ENCODE measurements around the gene RCN2. TPM values are rescaled to one million over a fixed set of nuclear protein-coding genes. Genes with fewer than 3 reads are reported as not detected.

The RCN2 gene
- total and polyA plus RNA-seq, 2 of the 13 experiments (the other 11 are each of a cell fraction or from before 2014, with no cell fraction given), result 84.4 to 89.0 TPM

DNA sequence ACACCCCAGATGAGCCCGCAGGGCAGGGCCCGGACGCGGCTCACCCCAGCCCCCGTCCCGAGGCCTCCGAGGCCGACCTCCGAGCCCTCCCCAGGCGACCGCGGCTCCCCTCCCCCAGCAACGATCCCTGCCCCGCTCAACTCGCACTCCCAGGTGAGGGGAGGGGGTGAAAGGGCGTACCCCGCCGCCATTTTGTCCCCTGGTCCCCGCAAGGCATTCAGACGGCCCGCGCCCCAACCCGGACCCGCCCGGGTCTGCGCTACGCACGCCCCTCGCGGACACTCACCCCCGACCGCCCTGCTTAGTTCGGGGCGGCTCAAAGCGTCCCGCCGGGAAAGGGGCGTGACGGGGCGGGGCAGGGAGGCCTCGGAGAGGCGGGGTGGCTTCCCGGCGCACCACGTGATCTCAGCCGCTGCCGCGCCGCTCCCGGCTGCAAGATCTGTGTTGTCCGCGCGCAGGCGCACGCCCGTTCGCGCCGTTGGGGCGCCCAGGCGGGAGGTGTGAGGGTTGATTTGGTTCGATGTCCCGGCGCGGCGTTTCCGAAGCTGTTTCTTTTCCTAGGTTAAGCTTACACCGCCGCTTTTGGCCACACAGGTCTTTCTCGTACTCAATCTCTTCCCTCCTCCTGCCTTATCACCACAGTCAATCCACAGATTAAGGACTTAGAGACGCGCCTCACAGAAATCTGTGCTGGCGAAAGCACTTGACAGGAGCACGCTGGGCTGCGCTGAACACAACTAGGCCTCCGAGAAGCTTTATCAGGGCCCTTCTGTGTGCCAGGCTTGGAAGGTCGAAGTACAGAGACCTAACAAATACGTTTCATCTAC lies 26.3 kb upstream of the RCN2 start, which contains the start of gene SCAPER (continued):
- TF ChIP-seq, protein P1, sequence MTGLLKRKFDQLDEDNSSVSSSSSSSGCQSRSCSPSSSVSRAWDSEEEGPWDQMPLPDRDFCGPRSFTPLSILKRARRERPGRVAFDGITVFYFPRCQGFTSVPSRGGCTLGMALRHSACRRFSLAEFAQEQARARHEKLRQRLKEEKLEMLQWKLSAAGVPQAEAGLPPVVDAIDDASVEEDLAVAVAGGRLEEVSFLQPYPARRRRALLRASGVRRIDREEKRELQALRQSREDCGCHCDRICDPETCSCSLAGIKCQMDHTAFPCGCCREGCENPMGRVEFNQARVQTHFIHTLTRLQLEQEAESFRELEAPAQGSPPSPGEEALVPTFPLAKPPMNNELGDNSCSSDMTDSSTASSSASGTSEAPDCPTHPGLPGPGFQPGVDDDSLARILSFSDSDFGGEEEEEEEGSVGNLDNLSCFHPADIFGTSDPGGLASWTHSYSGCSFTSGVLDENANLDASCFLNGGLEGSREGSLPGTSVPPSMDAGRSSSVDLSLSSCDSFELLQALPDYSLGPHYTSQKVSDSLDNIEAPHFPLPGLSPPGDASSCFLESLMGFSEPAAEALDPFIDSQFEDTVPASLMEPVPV (CRISPR knock-in tag; IDR thresholded peaks at IDR 0.05), result peak; percentile 82; the same call in 1 of the 2 replicates
- TF ChIP-seq PHF8 (CRISPR knock-in tag; IDR thresholded peaks at IDR 0.05) (peak; percentile 88), ZNF44 (CRISPR knock-in tag; IDR thresholded peaks at IDR 0.05) (peak; percentile 93), TRIM24 (CRISPR knock-in tag; IDR thresholded peaks at IDR 0.05) (no peak), TCF7L2 (IDR thresholded peaks at IDR 0.05; ENCODE audit: low read depth, low read length) (no peak), ZNF10 (CRISPR knock-in tag; IDR thresholded peaks at IDR 0.05; ENCODE audit: borderline replicate concordance, low read depth) (no peak), EHMT2 (IDR thresholded peaks at IDR 0.05; ENCODE audit: borderline replicate concordance, low read depth, low read length) (no peak), ZNF761 (CRISPR knock-in tag; conservative IDR thresholded peaks at IDR 0.05) (peak; percentile 97), ZNF775 (CRISPR knock-in tag; IDR thresholded peaks at IDR 0.05; ENCODE audit: borderline replicate concordance) (peak; percentile 90), EEA1 (CRISPR knock-in tag; IDR thresholded peaks at IDR 0.05; ENCODE audit: borderline replicate concordance) (peak; percentile 91; the same call in 1 of the 2 replicates), ZNF136 (CRISPR knock-in tag; IDR thresholded peaks at IDR 0.05; ENCODE audit: low read depth) (peak; percentile 95), POLR2AphosphoS5 (IDR thresholded peaks at IDR 0.05; ENCODE audit: low read depth, low read length) (peak; percentile 49; the same call in 1 of the 2 replicates), ZNF546 (CRISPR knock-in tag; conservative IDR thresholded peaks at IDR 0.05) (peak; percentile 95), ZNF557 (CRISPR knock-in tag; IDR thresholded peaks at IDR 0.05) (peak; percentile 90; the same call in 1 of the 2 replicates), ZMYM4 (CRISPR knock-in tag; IDR thresholded peaks at IDR 0.05) (peak; percentile 72), ZNF296 (CRISPR knock-in tag; conservative IDR thresholded peaks at IDR 0.05) (no peak; the same call in 1 of the 2 replicates), KMT2A (CRISPR knock-in tag; IDR thresholded peaks at IDR 0.05) (peak; percentile 44), SMARCC2 (IDR thresholded peaks at IDR 0.05) (no peak), FOSL2 (CRISPR knock-in tag; IDR thresholded peaks at IDR 0.05) (peak; percentile 42; the same call in 1 of the 2 replicates), YEATS2 (CRISPR knock-in tag; IDR thresholded peaks at IDR 0.05; ENCODE audit: borderline replicate concordance) (peak; percentile 68; the same call in 1 of the 2 replicates), ZC3H13 (CRISPR knock-in tag; IDR thresholded peaks at IDR 0.05) (0 out of 2 replicates have a peak, but pooled peaks have one; percentile 40)
- TF ChIP-seq, protein P2, sequence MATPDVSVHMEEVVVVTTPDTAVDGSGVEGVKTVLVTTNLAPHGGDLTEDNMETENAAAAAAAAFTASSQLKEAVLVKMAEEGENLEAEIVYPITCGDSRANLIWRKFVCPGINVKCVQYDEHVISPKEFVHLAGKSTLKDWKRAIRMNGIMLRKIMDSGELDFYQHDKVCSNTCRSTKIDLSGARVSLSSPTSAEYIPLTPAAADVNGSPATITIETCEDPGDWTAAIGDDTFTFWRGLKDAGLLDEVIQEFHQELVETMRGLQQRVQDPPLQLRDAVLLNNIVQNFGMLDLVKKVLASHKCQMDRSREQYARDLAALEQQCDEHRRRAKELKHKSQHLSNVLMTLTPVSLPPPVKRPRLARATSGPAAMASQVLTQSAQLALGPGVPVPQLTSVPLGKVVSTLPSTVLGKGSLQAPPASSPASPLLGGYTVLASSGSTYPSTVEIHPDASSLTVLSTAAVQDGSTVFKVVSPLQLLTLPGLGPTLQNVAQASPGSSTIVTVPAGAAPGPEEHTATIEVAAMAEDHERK (CRISPR knock-in tag; IDR thresholded peaks at IDR 0.05; ENCODE audit: low read depth), result peak; percentile 10; the same call in 1 of the 2 replicates
- TF ChIP-seq, protein P3, sequence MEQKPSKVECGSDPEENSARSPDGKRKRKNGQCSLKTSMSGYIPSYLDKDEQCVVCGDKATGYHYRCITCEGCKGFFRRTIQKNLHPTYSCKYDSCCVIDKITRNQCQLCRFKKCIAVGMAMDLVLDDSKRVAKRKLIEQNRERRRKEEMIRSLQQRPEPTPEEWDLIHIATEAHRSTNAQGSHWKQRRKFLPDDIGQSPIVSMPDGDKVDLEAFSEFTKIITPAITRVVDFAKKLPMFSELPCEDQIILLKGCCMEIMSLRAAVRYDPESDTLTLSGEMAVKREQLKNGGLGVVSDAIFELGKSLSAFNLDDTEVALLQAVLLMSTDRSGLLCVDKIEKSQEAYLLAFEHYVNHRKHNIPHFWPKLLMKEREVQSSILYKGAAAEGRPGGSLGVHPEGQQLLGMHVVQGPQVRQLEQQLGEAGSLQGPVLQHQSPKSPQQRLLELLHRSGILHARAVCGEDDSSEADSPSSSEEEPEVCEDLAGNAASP (CRISPR knock-in tag; IDR thresholded peaks at IDR 0.05; ENCODE audit: borderline replicate concordance), result peak; percentile 62; the same call in 1 of the 2 replicates
- TF ChIP-seq, protein P4, sequence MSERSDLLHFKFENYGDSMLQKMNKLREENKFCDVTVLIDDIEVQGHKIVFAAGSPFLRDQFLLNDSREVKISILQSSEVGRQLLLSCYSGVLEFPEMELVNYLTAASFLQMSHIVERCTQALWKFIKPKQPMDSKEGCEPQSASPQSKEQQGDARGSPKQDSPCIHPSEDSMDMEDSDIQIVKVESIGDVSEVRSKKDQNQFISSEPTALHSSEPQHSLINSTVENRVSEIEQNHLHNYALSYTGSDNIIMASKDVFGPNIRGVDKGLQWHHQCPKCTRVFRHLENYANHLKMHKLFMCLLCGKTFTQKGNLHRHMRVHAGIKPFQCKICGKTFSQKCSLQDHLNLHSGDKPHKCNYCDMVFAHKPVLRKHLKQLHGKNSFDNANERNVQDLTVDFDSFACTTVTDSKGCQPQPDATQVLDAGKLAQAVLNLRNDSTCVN (CRISPR knock-in tag; IDR thresholded peaks at IDR 0.05; ENCODE audit: borderline replicate concordance), result no peak; the same call in 1 of the 2 replicates
